ENCODE data around the gene SLX4IP.

DNA sequence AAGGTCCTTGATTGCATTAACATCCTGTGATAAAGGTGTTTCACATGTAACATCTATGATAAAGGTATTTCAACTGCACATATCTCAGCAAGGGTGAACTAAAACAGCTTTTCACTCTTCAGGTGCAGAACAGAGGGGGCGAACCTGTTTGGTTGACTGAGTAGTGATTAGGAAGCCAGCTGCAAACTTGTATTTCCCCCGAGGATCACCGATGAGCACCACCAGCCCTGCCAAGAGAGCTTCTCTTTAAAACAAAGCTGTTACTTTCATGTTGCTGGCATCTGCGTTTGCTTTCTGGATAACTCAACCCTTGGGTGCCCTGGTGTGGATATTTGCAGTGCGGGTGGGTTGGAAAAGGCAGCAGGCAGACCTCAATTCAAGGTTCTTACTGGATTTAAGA, 199.1 kb downstream of the SLX4IP start:
- no peak for TF ChIP-seq POLR2A (IDR thresholded peaks at IDR 0.05; ENCODE audit: extremely low read depth, insufficient read length)
- TF ChIP-seq CTCF (IDR thresholded peaks at IDR 0.05; ENCODE audit: low read depth, low read length), result no peak
